PC-9 (cell line): Measurements from ENCODE around the gene FBLN2.

ENCODE experiments used
- CTCF ChIP-seq: fragments of 200-600 bp; sonication (generic); conservative IDR thresholded peaks from 2 replicates; pipeline ENCODE4 v1.6.1; 2017; ENCODE audit warnings: mixed run types, antibody characterized with exemption, mild to moderate bottlenecking, moderate library complexity
- EZH2 ChIP-seq: fragments of 200-600 bp; sonication (generic); IDR thresholded peaks from 2 replicates; pipeline ENCODE4 v1.8.0; 2017; ENCODE audit warnings: antibody characterized with exemption, low read depth

DNA sequence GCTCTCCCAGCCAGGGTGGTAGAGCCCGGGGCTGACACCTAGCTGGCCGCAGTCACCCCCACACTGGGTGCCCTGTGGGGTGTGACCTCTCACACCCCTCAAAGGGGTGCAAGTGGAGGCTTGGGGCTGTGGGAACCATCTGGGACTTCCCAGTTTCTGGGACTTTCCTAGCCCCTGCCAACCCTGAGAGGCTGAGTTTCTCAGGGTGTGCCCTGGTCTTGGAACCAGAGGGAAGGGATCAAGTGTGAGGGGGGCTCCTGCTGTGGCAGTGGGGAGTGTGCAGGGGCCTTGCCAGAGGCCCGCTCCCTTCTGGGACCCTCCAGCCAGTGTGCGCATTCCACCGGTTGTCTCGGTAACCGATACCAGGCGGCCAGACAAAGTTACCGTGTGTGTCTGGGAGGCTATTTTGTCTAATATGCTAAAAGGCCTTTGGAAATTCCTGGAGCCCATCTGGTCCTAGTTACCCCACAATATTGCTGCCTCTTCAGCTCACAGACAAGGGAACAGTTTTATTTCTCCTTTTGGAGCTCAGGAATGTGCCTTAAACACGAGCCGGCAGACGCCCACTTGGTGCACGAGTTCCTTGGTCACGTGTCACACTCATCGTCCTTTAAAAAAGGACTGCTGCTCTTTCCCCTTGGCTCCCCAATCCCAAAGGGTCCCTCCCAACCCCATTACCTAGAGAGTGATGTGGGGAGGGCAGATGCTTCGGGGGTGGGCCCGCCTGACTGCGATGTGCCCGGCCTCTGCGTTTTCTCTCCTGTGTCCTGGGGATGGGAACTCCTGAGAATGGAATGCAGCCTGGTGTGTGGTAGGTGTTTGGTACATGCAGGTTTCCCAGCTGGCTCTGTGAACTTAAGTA, 35.6 kb upstream of the FBLN2 start:
- TF ChIP-seq CTCF = no peak
- no peak for TF ChIP-seq EZH2
